C4-2B (cell line): ENCODE data around the gene ATN1.

ENCODE experiments used
- ZFX ChIP-seq: fragments of 450-650 bp; IDR thresholded peaks from 2 replicates; pipeline ENCODE4 v1.6.1; 2017
- TF ChIP-seq, protein P1 (sequence below): fragments of 450-650 bp; conservative IDR thresholded peaks from 2 replicates; pipeline ENCODE4 v1.5.1; 2017; ENCODE audit warnings: mild to moderate bottlenecking

DNA sequence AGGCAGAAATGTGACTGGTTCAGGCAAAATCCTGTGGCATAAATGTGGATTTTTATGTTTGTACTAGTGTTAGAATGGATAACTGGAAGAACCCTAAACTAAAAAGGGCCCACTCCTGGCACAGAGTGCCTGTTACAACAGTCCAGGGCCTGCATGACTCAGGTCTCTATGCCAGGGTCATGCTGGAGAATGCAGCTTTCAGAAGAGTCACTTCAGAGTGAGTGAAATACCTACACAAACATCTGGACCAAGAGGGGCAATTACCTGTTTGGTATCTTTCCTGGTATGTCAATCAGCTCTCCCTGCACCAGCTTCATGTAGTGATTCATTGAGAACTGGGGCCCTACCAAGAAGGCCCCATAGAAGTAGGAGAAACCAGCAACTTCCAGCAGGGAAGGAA is 53.0 kb downstream of the ATN1 start:
- TF ChIP-seq, protein P1, sequence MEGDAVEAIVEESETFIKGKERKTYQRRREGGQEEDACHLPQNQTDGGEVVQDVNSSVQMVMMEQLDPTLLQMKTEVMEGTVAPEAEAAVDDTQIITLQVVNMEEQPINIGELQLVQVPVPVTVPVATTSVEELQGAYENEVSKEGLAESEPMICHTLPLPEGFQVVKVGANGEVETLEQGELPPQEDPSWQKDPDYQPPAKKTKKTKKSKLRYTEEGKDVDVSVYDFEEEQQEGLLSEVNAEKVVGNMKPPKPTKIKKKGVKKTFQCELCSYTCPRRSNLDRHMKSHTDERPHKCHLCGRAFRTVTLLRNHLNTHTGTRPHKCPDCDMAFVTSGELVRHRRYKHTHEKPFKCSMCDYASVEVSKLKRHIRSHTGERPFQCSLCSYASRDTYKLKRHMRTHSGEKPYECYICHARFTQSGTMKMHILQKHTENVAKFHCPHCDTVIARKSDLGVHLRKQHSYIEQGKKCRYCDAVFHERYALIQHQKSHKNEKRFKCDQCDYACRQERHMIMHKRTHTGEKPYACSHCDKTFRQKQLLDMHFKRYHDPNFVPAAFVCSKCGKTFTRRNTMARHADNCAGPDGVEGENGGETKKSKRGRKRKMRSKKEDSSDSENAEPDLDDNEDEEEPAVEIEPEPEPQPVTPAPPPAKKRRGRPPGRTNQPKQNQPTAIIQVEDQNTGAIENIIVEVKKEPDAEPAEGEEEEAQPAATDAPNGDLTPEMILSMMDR, result no peak
- no peak for TF ChIP-seq ZFX
